Gastrocnemius medialis (tissue), 4 donors: ENCODE results near the gene HLTF. TPM values are rescaled to one million over a fixed set of nuclear protein-coding genes. Genes with fewer than 3 reads are reported as not detected.

ENCODE experiments used
- ATAC-seq, 2 donors: fragments of 150-250 bp; one replicate each; pipeline ENCODE4 v1.9.1; 2016
- DNase-seq, 2 donors: peaks; one replicate each; pipeline ENCODE4 v3.0.0-alpha.2; 2019
- H3K27ac ChIP-seq, 4 donors: fragments of 200-600 bp; sonication (generic); 1 replicate in 1 of 4; 2 replicates in 3 of 4; pipeline ENCODE4 v1.5.1; 2016 to 2018; ENCODE audit warnings: mild to moderate bottlenecking in 2 of 4, moderate library complexity in 1 of 4
- H3K27me3 ChIP-seq, 3 donors: fragments of 200-600 bp; sonication (generic) in 2 of 3; 1 replicate in 1 of 3; 2 replicates in 2 of 3; pipeline versions ENCODE4 v1.5.1 to v1.6.0; 2016 to 2019; ENCODE audit warnings: mild to moderate bottlenecking in 1 of 3, moderate library complexity in 1 of 3
- H3K36me3 ChIP-seq, 2 donors: fragments of 200-600 bp; sonication (generic) in 1 of 2; one replicate each; pipeline ENCODE4 v1.5.1; 2017 to 2018
- H3K4me1 ChIP-seq, 2 donors: fragments of 200-600 bp; sonication (generic) in 1 of 2; one replicate each; pipeline ENCODE4 v1.5.1; 2016 to 2017; ENCODE audit warnings: mild to moderate bottlenecking in 2 of 2
- H3K4me3 ChIP-seq, 4 donors: fragments of 200-600 bp; sonication (generic) in 3 of 4; 1 replicate in 1 of 4; 2 replicates in 3 of 4; pipeline ENCODE4 v1.5.1; 2016 to 2019; ENCODE audit warnings: mild to moderate bottlenecking in 2 of 4
- H3K9me3 ChIP-seq, 3 donors: fragments of 200-600 bp; sonication (generic) in 2 of 3; 1 replicate in 1 of 3; 2 replicates in 2 of 3; pipeline ENCODE4 v1.5.1; 2016 to 2019
- POLR2A ChIP-seq, 2 donors: fragments of 450-650 bp; IDR thresholded peaks; one replicate each; pipeline ENCODE4 v1.6.1; 2017; ENCODE audit warnings: antibody characterized with exemption in 2 of 2, mild to moderate bottlenecking in 2 of 2, moderate library complexity in 2 of 2
- in situ Hi-C, 4 donors: fragments of 200-750 bp; cut with MboI; loops; one replicate each; pipeline versions ENCODE4 v1.15.0 to v1.8.0; 2017; ENCODE audit warnings: low sequenced_read_pairs in 4 of 4
- intact Hi-C: fragments of 100-400 bp; cut with DNase I; formaldehyde crosslinking; loops from one replicate; pipeline ENCODE4 v1.15.1; 2023; ENCODE audit warnings: low total_unique reads
- total RNA-seq, 4 donors: library from RNA; depleted of rRNA; stranded (reverse); fragments of >200 nt; gene quantifications; one replicate each; pipeline versions ENCODE4 v1.1.0 to v1.2.3, GENCODE V29; 2016
- TF ChIP-seq, protein P1 (sequence below), 5 experiments: fragments of 450-650 bp in 3 of 5; fragments of 200-600 bp in 2 of 5; sonication (generic) in 2 of 5; IDR thresholded peaks in 4 of 5; conservative IDR thresholded peaks in 1 of 5; 1 replicate in 4 of 5; 2 replicates in 1 of 5; pipeline ENCODE4 v1.5.1; 2016 to 2019; ENCODE audit warnings: antibody characterized with exemption in 5 of 5, mild to moderate bottlenecking in 3 of 5, moderate library complexity in 3 of 5

Gene HLTF
- total RNA-seq, 4 donors from 2014 or later = 2.8 to 11.0 (median 5.9) TPM

DNA sequence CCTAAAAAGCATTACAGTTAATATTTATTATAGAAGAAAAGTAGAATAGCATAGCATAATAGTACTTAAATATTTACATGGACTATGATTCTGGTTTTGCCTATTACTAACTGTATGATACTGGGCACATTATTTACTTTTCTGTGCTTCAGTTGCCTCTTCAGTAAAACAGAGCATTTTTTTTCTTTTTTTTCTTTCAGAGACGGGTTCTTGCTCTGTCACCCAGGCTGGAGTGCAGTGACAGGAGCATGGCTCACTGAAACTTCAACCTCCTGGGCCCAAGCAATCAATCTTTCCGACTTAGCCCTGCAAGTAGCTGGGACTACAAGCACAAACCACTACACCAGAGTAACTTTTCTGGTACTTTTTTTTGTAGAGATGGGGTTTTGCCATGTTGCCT lies 48.0 kb downstream of the HLTF start:
- ATAC-seq (no peak), DNase-seq (no peak)
- intact Hi-C loops (no loop called here), in situ Hi-C loops (no loop called here)
- peaks cover 0 to 29% of the 10 kb centered on the region in 2 donors for H3K36me3 ChIP-seq
- no peaks in the 10 kb centered on the region for H3K9me3 ChIP-seq
- no peaks in the 10 kb centered on the region for H3K27me3 ChIP-seq
- H3K4me1 ChIP-seq = no peaks in the 10 kb centered on the region
- no peak overlapping the region for H3K27ac ChIP-seq
- H3K4me3 ChIP-seq = no peak overlapping the region
- TF ChIP-seq, protein P1, sequence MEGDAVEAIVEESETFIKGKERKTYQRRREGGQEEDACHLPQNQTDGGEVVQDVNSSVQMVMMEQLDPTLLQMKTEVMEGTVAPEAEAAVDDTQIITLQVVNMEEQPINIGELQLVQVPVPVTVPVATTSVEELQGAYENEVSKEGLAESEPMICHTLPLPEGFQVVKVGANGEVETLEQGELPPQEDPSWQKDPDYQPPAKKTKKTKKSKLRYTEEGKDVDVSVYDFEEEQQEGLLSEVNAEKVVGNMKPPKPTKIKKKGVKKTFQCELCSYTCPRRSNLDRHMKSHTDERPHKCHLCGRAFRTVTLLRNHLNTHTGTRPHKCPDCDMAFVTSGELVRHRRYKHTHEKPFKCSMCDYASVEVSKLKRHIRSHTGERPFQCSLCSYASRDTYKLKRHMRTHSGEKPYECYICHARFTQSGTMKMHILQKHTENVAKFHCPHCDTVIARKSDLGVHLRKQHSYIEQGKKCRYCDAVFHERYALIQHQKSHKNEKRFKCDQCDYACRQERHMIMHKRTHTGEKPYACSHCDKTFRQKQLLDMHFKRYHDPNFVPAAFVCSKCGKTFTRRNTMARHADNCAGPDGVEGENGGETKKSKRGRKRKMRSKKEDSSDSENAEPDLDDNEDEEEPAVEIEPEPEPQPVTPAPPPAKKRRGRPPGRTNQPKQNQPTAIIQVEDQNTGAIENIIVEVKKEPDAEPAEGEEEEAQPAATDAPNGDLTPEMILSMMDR (IDR thresholded peaks at IDR 0.05 in 4 of 5, conservative IDR thresholded peaks at IDR 0.05 in 1 of 5) = no peak
- TF ChIP-seq POLR2A (IDR thresholded peaks at IDR 0.05) = no peak

DNA sequence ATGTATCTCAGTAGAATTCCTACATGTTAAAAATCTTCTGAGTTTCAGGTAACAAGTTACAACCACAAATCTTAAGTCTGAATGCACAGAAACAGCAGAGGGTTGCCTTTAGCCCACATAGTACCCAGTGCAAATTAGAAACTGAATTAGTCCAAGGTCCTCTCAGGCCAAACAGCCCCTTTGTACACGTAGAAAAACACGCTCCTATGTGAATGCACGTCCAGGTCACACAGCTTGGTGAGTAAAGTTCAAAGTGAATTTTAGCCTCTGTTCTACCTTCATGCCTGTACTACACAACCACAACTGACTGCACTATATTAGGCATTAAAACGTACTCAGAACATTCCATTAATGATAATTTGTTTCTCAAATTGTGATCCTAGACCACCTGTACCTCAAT lies 48.6 kb downstream of the HLTF start:
- H3K4me1 ChIP-seq = no peaks in the 10 kb centered on the region
- no peak for TF ChIP-seq POLR2A (IDR thresholded peaks at IDR 0.05)
- TF ChIP-seq, protein P1 (IDR thresholded peaks at IDR 0.05 in 4 of 5, conservative IDR thresholded peaks at IDR 0.05 in 1 of 5) = no peak
- peaks cover 0 to 29% of the 10 kb centered on the region in 2 donors for H3K36me3 ChIP-seq
- H3K27me3 ChIP-seq = no peaks in the 10 kb centered on the region
- in situ Hi-C loops = no loop called here
- H3K4me3 ChIP-seq = no peak overlapping the region
- no peak for ATAC-seq
- no peak for DNase-seq
- intact Hi-C loops = no loop called here
- H3K9me3 ChIP-seq = no peaks in the 10 kb centered on the region
- no peak overlapping the region for H3K27ac ChIP-seq

DNA sequence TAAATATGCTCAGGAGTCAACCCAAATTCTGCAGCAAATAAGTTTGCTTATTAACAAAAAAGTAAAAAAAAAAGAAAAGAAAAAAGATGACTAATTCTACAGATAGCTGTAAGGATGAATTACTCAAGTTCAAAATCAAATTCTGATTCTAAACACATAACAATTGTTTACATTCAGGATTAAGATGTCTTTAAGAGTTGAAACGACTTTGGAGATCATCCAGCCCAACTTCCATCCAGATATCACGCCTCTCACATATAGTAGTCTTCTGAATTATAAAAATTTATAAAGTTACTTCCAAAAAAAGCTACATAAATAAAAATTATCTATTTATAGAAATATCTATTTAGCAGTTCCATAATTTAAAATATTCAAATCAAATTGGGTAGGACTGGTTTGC lies 55.2 kb downstream of the HLTF start:
- TF ChIP-seq, protein P1 (IDR thresholded peaks at IDR 0.05 in 4 of 5, conservative IDR thresholded peaks at IDR 0.05 in 1 of 5) = no peak
- no peak for TF ChIP-seq POLR2A (IDR thresholded peaks at IDR 0.05)
- peaks cover 0 to 28% of the 10 kb centered on the region in 2 donors for H3K36me3 ChIP-seq
- in situ Hi-C loops = no loop called here

DNA sequence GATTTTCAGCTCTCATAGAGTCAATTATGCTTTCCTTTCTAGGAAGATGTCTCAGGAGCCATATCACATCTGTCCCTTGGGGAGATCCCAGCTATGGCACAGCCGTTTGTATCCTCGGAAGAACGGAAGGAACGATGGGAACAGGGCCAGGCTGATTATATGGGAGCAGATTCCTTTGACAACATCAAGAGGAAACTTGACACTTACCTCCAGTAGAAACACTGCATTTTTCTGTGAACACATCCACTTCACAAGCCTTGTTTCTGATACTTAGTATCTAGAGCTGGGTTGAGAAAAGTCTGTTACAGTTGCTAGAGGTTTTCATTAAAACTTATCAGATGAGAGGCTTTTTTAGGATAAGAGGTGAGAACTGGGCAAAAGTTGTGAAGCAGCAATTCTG lies 59.6 kb downstream of the HLTF start:
- in situ Hi-C loops (loop anchor here in 2 of 4 donors (10.0 kb wide), 2 partner anchors 52 to 72 kb away; no protein-coding TSS in a partner anchor), intact Hi-C loops (no loop called here)
- no peak for TF ChIP-seq POLR2A (IDR thresholded peaks at IDR 0.05)
- TF ChIP-seq, protein P1 (IDR thresholded peaks at IDR 0.05 in 4 of 5, conservative IDR thresholded peaks at IDR 0.05 in 1 of 5) = no peak
- ATAC-seq = no peak
- no peaks in the 10 kb centered on the region for H3K27me3 ChIP-seq
- DNase-seq = no peak
- peaks cover 13 to 15% of the 10 kb centered on the region in 2 donors for H3K4me1 ChIP-seq
- peaks cover 0 to 71% of the 10 kb centered on the region in 2 donors for H3K36me3 ChIP-seq
- peak overlapping the region in 2 of 4 donors; percentile 11 to 16 for H3K27ac ChIP-seq
- no peak overlapping the region for H3K4me3 ChIP-seq
- no peaks in the 10 kb centered on the region for H3K9me3 ChIP-seq

More for the DNA sequence above, 55.2 kb downstream of the HLTF start:
- Histone ChIP-seq H3K9me3 (no peaks in the 10 kb centered on the region), H3K4me3 (no peak overlapping the region), H3K27ac (no peak overlapping the region), H3K4me1 (no peaks in the 10 kb centered on the region), H3K27me3 (no peaks in the 10 kb centered on the region)
- ATAC-seq (no peak), DNase-seq (no peak)
- intact Hi-C loops = no loop called here

DNA sequence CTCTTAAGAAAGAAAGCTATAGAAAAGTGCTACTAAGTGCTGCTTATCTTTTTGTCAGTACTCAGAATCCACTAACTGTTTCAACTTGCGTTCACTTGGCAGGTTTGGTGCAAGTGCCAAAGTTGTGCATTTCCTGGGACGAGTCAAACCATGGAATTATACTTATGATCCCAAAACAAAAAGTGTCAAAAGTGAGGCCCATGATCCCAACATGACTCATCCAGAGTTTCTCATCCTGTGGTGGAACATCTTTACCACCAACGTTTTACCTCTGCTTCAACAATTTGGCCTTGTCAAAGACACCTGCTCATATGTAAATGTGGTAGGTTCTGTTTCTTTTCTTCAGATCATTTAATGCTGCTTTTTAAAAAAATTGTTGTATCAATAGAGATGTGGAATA lies 62.4 kb downstream of the HLTF start:
- intact Hi-C loops (no loop called here), in situ Hi-C loops (loop anchor here in 2 of 4 donors (10.0 to 25.0 kb wide), 3 partner anchors 49 to 1038 kb away; no protein-coding TSS in a partner anchor)
- Histone ChIP-seq H3K9me3 (no peaks in the 10 kb centered on the region), H3K27ac (peak overlapping the region in 3 of 4 donors; percentile 98 to 100 (median 100)), H3K4me3 (no peak overlapping the region), H3K27me3 (no peaks in the 10 kb centered on the region), H3K36me3 (peaks cover 0 to 80% of the 10 kb centered on the region in 2 donors), H3K4me1 (peaks cover 39 to 43% of the 10 kb centered on the region in 2 donors)
- TF ChIP-seq, protein P1 (IDR thresholded peaks at IDR 0.05 in 4 of 5, conservative IDR thresholded peaks at IDR 0.05 in 1 of 5) = no peak
- no peak for TF ChIP-seq POLR2A (IDR thresholded peaks at IDR 0.05)
- ATAC-seq (no peak), DNase-seq (no peak)
